Right atrium auricular region (tissue), 2 donors: ENCODE measurements around the gene PGGHG. TPM values are rescaled to one million over a fixed set of nuclear protein-coding genes. Genes with fewer than 3 reads are reported as not detected.

Experiments used
- DNase-seq: peaks from one replicate; pipeline ENCODE4 v3.0.0-alpha.2; 2019; ENCODE audit warnings: low spot score
- H3K27ac ChIP-seq, 2 donors: fragments of 200-600 bp; sonication (generic); 1 replicate in 1 of 2; 2 replicates in 1 of 2; pipeline ENCODE4 v1.5.1; 2016 to 2019
- H3K27me3 ChIP-seq, 2 donors: fragments of 200-600 bp; sonication (generic); one replicate each; pipeline versions ENCODE4 v1.5.1 to v1.6.0; 2017 to 2019
- H3K36me3 ChIP-seq: fragments of 200-600 bp; sonication (generic); one replicate; pipeline ENCODE4 v1.5.1; 2016
- H3K4me1 ChIP-seq, 2 donors: fragments of 200-600 bp; sonication (generic); one replicate each; pipeline versions ENCODE4 v1.5.1 to v1.6.0; 2017 to 2019
- H3K4me3 ChIP-seq, 2 donors: fragments of 200-600 bp; sonication (generic); 1 replicate in 1 of 2; 2 replicates in 1 of 2; pipeline ENCODE4 v1.5.1; 2017 to 2019; ENCODE audit warnings: mild to moderate bottlenecking in 1 of 2, moderate library complexity in 1 of 2
- H3K9me3 ChIP-seq, 2 donors: fragments of 200-600 bp; sonication (generic); one replicate each; pipeline ENCODE4 v1.5.1; 2019
- total RNA-seq, 2 donors: library from RNA; depleted of rRNA; stranded (reverse); fragments of >200 nt; gene quantifications; one replicate each; pipeline ENCODE4 v1.1.0, GENCODE V29; 2016
- TF ChIP-seq, protein P1 (sequence below), 2 donors: fragments of 200-600 bp; sonication (generic); IDR thresholded peaks; one replicate each; pipeline ENCODE4 v1.5.1; 2019; ENCODE audit warnings: antibody characterized with exemption in 2 of 2

The PGGHG gene
- total RNA-seq, 2 donors from 2014 or later = 4.9 to 9.4 TPM

DNA sequence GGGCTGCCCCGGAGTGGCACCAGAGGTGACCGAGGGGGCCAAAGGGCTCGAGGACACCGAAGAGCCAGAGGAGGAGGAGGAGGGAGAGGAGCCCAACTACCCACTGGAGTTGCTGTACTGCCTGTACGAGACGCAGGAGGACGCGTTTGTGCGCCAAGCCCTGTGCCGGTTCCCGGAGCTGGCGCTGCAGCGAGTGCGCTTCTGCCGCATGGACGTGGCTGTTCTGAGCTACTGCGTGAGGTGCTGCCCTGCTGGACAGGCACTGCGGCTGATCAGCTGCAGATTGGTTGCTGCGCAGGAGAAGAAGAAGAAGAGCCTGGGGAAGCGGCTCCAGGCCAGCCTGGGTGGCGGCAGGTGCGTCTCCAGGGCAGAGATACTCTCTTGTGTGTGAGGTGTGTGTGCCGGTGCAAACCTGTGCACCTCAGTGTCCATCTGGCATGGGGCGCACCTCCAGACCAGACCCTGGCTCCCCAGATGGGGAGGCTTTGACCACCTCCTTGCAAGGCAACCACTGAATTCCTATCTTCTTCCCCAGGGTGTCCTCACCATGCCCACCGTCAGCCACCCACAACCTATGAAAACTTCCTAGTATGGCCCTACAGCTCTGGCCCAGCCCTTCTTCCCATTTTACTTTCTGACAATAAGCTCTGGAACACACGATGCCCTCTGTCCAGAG, 7.3 kb upstream of the PGGHG start:
- Histone ChIP-seq H3K9me3 (no peaks in the 10 kb centered on the region), H3K36me3 (no peaks in the 10 kb centered on the region), H3K27ac (no peak overlapping the region), H3K27me3 (peaks cover 24 to 44% of the 10 kb centered on the region in 2 donors), H3K4me3 (no peak overlapping the region), H3K4me1 (peaks cover 0 to 20% of the 10 kb centered on the region in 2 donors)
- DNase-seq = no peak
- TF ChIP-seq, protein P1, sequence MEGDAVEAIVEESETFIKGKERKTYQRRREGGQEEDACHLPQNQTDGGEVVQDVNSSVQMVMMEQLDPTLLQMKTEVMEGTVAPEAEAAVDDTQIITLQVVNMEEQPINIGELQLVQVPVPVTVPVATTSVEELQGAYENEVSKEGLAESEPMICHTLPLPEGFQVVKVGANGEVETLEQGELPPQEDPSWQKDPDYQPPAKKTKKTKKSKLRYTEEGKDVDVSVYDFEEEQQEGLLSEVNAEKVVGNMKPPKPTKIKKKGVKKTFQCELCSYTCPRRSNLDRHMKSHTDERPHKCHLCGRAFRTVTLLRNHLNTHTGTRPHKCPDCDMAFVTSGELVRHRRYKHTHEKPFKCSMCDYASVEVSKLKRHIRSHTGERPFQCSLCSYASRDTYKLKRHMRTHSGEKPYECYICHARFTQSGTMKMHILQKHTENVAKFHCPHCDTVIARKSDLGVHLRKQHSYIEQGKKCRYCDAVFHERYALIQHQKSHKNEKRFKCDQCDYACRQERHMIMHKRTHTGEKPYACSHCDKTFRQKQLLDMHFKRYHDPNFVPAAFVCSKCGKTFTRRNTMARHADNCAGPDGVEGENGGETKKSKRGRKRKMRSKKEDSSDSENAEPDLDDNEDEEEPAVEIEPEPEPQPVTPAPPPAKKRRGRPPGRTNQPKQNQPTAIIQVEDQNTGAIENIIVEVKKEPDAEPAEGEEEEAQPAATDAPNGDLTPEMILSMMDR (IDR thresholded peaks at IDR 0.05) = no peak

DNA sequence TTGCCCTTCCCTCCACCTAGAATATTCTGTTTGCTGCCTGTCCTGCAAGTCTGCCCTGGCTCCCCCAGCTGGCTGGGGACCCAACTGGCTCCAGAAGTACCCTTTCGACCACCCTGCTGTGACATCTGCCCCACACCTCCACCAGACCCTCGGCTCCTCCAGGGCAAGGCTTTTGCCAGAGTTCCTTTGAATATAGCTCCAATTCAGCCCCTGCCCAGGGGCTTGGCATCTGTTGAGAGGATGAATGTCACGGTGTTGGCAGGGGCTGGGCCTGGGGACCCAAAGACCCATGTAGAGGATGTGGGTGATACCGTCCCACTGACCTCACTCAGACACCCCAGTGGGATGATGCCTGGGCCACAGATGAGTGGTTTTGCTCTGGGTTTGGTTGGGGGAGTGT, 6.8 kb upstream of the PGGHG start:
- TF ChIP-seq, protein P1 (IDR thresholded peaks at IDR 0.05) = no peak
- Histone ChIP-seq H3K9me3 (no peaks in the 10 kb centered on the region), H3K4me1 (peaks cover 0 to 20% of the 10 kb centered on the region in 2 donors), H3K4me3 (no peak overlapping the region), H3K36me3 (no peaks in the 10 kb centered on the region), H3K27ac (no peak overlapping the region), H3K27me3 (peaks cover 24 to 44% of the 10 kb centered on the region in 2 donors)
- DNase-seq = no peak

DNA sequence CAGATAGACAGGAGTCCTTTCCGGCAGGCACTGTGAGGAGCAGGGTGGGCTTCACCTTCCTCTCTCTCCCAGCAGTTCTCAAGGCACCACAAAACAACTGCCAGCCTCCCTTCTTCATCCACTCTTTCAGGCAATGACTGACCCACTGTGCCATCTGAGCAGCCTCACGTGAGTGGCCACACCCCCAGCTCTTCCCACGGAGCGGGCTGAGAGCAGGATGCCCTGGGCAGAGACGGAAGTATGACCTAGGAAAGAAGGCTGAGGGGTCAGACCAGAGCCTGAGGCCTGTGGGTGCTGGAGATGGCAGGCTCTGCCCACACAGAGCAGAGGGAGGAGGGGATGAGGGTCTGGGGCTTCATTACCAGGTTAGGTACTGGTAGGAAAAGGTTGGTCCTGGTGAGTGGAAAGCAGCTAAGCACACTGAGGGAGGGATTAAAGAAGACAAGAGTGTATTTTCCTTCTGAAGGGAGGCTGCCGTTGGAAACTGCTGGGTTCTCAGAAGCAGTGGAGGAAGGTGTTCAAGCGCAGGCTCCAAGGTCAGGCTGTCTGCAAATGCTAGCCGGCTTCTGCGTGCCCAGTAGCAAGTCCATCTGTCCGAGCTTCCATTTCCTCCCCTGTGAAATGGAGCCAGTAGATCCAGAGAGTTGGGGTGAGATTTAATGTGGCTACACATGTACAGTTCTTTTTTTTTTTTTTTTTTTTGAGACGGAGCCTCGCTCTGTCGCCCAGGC, 6.1 kb upstream of the PGGHG start:
- Histone ChIP-seq H3K4me3 (no peak overlapping the region), H3K9me3 (no peaks in the 10 kb centered on the region), H3K27me3 (peaks cover 24 to 44% of the 10 kb centered on the region in 2 donors), H3K4me1 (peaks cover 0 to 21% of the 10 kb centered on the region in 2 donors), H3K27ac (no peak overlapping the region), H3K36me3 (no peaks in the 10 kb centered on the region)
- TF ChIP-seq, protein P1 (IDR thresholded peaks at IDR 0.05) = no peak
- no peak for DNase-seq

DNA sequence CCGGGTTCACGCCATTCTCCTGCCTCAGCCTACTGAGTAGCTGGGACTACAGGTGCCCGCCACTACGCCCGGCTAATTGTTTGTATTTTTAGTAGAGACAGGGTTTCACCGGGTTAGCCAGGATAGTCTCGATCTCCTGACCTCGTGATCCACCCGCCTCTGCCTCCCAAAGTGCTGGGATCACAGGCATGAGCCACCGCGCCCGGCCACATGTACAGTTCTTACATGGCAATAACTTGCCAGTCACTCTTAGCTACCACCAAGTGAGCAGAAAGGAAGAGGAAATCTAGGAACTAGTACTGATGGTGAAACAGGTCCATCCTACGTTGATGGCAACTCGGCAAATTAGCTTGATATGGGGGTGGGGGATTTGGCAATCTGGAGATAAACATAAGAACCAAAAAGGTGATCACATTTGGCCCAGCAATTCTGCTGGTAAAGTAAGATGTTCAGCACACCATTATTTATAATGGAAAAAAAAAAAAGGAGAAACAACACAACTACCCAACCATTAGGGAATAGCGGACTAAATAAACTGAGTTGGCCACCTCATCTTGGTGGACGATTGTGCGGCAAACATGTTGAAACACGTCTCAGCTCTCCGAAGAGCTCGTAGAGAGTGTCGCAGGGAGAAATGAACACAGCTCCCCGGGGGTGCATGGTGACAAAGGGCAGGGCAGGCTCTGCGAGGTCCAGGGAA, 5.4 kb upstream of the PGGHG start:
- H3K36me3 ChIP-seq = no peaks in the 10 kb centered on the region
- no peak overlapping the region for H3K4me3 ChIP-seq
- H3K9me3 ChIP-seq = no peaks in the 10 kb centered on the region
- H3K27ac ChIP-seq = no peak overlapping the region
- TF ChIP-seq, protein P1 (IDR thresholded peaks at IDR 0.05) = no peak
- DNase-seq = no peak
- peaks cover 24 to 41% of the 10 kb centered on the region in 2 donors for H3K27me3 ChIP-seq
- H3K4me1 ChIP-seq = peaks cover 0 to 29% of the 10 kb centered on the region in 2 donors

DNA sequence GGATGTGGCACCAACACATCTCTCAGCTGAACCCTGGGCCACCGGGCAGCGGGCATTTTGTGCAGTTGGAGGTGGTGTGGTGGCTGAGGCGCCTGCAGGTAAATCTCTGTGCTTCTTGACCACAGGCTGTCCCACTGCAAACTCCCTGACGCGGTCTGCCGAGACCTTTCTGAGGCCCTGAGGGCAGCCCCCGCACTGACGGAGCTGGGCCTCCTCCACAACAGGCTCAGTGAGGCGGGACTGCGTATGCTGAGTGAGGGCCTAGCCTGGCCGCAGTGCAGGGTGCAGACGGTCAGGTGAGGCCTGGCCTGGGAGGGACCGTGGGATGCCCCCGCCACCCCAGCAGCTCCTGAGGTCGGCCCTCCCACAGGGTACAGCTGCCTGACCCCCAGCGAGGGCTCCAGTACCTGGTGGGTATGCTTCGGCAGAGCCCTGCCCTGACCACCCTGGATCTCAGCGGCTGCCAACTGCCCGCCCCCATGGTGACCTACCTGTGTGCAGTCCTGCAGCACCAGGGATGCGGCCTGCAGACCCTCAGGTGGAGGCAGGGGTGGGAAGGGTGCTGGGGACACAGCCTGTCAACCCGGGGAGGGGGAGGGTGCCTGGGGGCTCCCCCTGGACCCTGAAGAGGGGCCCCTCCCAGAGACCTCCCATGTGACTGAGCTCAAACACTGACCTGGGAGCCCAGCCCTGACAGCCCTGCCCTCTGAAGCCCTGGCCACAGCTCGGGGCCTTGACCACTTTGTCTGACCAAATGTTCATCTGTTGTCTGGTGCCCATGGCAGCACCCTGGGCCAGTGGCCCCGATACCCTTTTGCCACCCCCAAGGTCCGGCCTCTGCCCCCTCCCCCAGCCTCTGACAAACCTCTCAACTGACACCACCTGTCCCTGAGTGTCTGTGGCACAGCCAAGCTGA, 4.6 kb upstream of the PGGHG start:
- Histone ChIP-seq H3K9me3 (no peaks in the 10 kb centered on the region), H3K4me1 (peaks cover 0 to 29% of the 10 kb centered on the region in 2 donors), H3K27me3 (peaks cover 23 to 34% of the 10 kb centered on the region in 2 donors), H3K4me3 (no peak overlapping the region), H3K27ac (no peak overlapping the region), H3K36me3 (no peaks in the 10 kb centered on the region)
- no peak for DNase-seq
- TF ChIP-seq, protein P1 (IDR thresholded peaks at IDR 0.05) = no peak
